ENCODE results near the gene ENPP4. TPM values are rescaled to one million over a fixed set of nuclear protein-coding genes. Genes with fewer than 3 reads are reported as not detected.

Gene ENPP4
- total RNA-seq: under 1 TPM in 1 of 2 donors, not detected in 1; under 0.01 TPM

GRCh38 chr6:46129629-46130511, at the start of gene ENPP4:
Gene ENPP4 (plus strand): TSS chr6:46129989. CDS start chr6:46139584, 9,595 bp downstream.

GRCh38 chr6:46170357-46171289, 40.8 kb downstream of the ENPP4 start, which contains the start of gene ENPP5:
Gene ENPP5 (minus strand): TSS chr6:46170980. CDS start chr6:46168262, 2,718 bp downstream.

Other genes with a start within 250 kb of the ENPP4 start
- not detected for gene CLIC5, start 114.1 kb upstream of the ENPP4 start, total RNA-seq
- under 1 TPM; under 0.01 to 0.34 TPM for gene ENPP5, start 41.0 kb downstream of the ENPP4 start, total RNA-seq